Astrocyte of the spinal cord (primary cell): Measurements from ENCODE around the gene FAM167B.

Experiments used
- DNase-seq: peaks from one replicate; pipeline ENCODE4 v3.0.0; 2011; ENCODE audit warnings: low read depth, low spot score
- H3K4me3 ChIP-seq: 2 replicates; pipeline ENCODE4 v1.5.1; 2011; ENCODE audit warnings: low read depth, mild to moderate bottlenecking, low read length, moderate library complexity
- CTCF ChIP-seq: IDR thresholded peaks from 2 replicates; pipeline ENCODE4 v1.5.1; 2012; ENCODE audit warnings: low read depth, mild to moderate bottlenecking, low read length, inconsistent platforms
- in situ Hi-C: cut with HindIII; loops from 2 replicates; pipeline ENCODE4 v1.10.0; 2017; ENCODE audit warnings: low sequenced_read_pairs

Gene FAM167B

GRCh38 chr1:32224285-32224684 lies 22.7 kb upstream of the FAM167B start:
- DNase-seq = no peak
- in situ Hi-C loops = no loop called here
- no peak overlapping the region for H3K4me3 ChIP-seq
- TF ChIP-seq CTCF = no peak

- TF ChIP-seq CTCF = no peak
- no peak overlapping the region for H3K4me3 ChIP-seq
- in situ Hi-C loops = no loop called here
- DNase-seq = no peak
These were observed 18.3 kb upstream of the FAM167B start for GRCh38 chr1:32228771-32229170.

GRCh38 chr1:32231843-32232432 lies 15.1 kb upstream of the FAM167B start:
- H3K4me3 ChIP-seq = no peak overlapping the region
- in situ Hi-C loops = no loop called here
- no peak for DNase-seq
- no peak for TF ChIP-seq CTCF

GRCh38 chr1:32232558-32233304 lies 14.3 kb upstream of the FAM167B start:
- no peak for TF ChIP-seq CTCF
- H3K4me3 ChIP-seq = no peak overlapping the region
- no peak for DNase-seq
- in situ Hi-C loops = no loop called here

GRCh38 chr1:32234792-32235191 lies 12.2 kb upstream of the FAM167B start:
- DNase-seq = no peak
- no peak for TF ChIP-seq CTCF
- in situ Hi-C loops = no loop called here
- no peak overlapping the region for H3K4me3 ChIP-seq

- TF ChIP-seq CTCF = no peak
- in situ Hi-C loops = no loop called here
- DNase-seq = no peak
- H3K4me3 ChIP-seq = no peak overlapping the region
These were observed 7.7 kb upstream of the FAM167B start for GRCh38 chr1:32239337-32239736.
